ENCODE results near the gene CPA1. TPM values are rescaled to one million over a fixed set of nuclear protein-coding genes. Genes with fewer than 3 reads are reported as not detected.

Gene CPA1
- total RNA-seq, 2 donors from 2014 or later = not detected

- no peak overlapping the region for H3K9ac ChIP-seq (ENCODE audit: extremely low read depth, low read length, poor library complexity, severe bottlenecking)
- Mint-ChIP-seq H3K27ac (no peak overlapping the region), H3K4me1 (peaks cover 16% of the 10 kb centered on the region), H3K27me3 (ENCODE audit: insufficient read depth) (no peaks in the 10 kb centered on the region), H3K4me3 (no peak overlapping the region), H3K9me3 (no peaks in the 10 kb centered on the region), H3K36me3 (ENCODE audit: low read depth) (no peaks in the 10 kb centered on the region)
- H3K27me3 ChIP-seq (ENCODE audit: control insufficient read depth, insufficient read depth, low read length, poor library complexity, severe bottlenecking) = no peaks in the 10 kb centered on the region
- no peaks in the 10 kb centered on the region for H3K9me3 ChIP-seq (ENCODE audit: control insufficient read depth, low read length)
- no peaks in the 10 kb centered on the region for H3K36me3 ChIP-seq (ENCODE audit: control insufficient read depth, insufficient read depth, low read length)
- no peak overlapping the region for H3K27ac ChIP-seq (ENCODE audit: low read depth, low read length)
- WGBS, 2 experiments (ENCODE audit: insufficient coverage in 1 of 2, insufficient read length in 1 of 2) = 87 to 100% methylated on average over 2 of the region's 4 CpGs
- no peaks in the 10 kb centered on the region for H3K4me1 ChIP-seq (ENCODE audit: control insufficient read depth, insufficient read depth, low read length)
- no peak for DNase-seq
- no peak for TF ChIP-seq CTCF (conservative IDR thresholded peaks at IDR 0.05)
- no peak overlapping the region for H3K4me3 ChIP-seq (ENCODE audit: low read length)
Observed at GRCh38 chr7:130341882-130342281, 38.4 kb upstream of the CPA1 start.

GRCh38 chr7:130342701-130343380, 37.5 kb upstream of the CPA1 start:
- DNase-seq = no peak
- Histone ChIP-seq H3K9ac (ENCODE audit: extremely low read depth, low read length, poor library complexity, severe bottlenecking) (no peak overlapping the region), H3K27me3 (ENCODE audit: control insufficient read depth, insufficient read depth, low read length, poor library complexity, severe bottlenecking) (no peaks in the 10 kb centered on the region), H3K27ac (ENCODE audit: low read depth, low read length) (no peak overlapping the region), H3K36me3 (ENCODE audit: control insufficient read depth, insufficient read depth, low read length) (no peaks in the 10 kb centered on the region), H3K9me3 (ENCODE audit: control insufficient read depth, low read length) (no peaks in the 10 kb centered on the region), H3K4me3 (ENCODE audit: low read length) (no peak overlapping the region), H3K4me1 (ENCODE audit: control insufficient read depth, insufficient read depth, low read length) (no peaks in the 10 kb centered on the region)
- no peak overlapping the region for H3K4me3 Mint-ChIP-seq
- TF ChIP-seq CTCF (conservative IDR thresholded peaks at IDR 0.05) = no peak
- no peak overlapping the region for H3K27ac Mint-ChIP-seq
- 94 to 100% methylated on average over 2 to 3 of the region's 3 CpGs for WGBS, 2 experiments (ENCODE audit: insufficient coverage in 1 of 2, insufficient read length in 1 of 2)
- H3K36me3 Mint-ChIP-seq (ENCODE audit: low read depth) = no peaks in the 10 kb centered on the region
- H3K4me1 Mint-ChIP-seq = peaks cover 16% of the 10 kb centered on the region
- H3K27me3 Mint-ChIP-seq (ENCODE audit: insufficient read depth) = no peaks in the 10 kb centered on the region
- no peaks in the 10 kb centered on the region for H3K9me3 Mint-ChIP-seq

- Mint-ChIP-seq H3K4me1 (peaks cover 10% of the 10 kb centered on the region), H3K27ac (no peak within 1 kb of the TSS), H3K4me3 (no peak within 1 kb of the TSS), H3K36me3 (ENCODE audit: low read depth) (no peaks in the 10 kb centered on the region), H3K9me3 (no peaks in the 10 kb centered on the region), H3K27me3 (ENCODE audit: insufficient read depth) (peaks cover 1% of the 10 kb centered on the region)
- no peaks in the 10 kb centered on the region for H3K36me3 ChIP-seq (ENCODE audit: control insufficient read depth, insufficient read depth, low read length)
- H3K9me3 ChIP-seq (ENCODE audit: control insufficient read depth, low read length) = no peaks in the 10 kb centered on the region
- no peak for TF ChIP-seq CTCF (conservative IDR thresholded peaks at IDR 0.05)
- H3K9ac ChIP-seq (ENCODE audit: extremely low read depth, low read length, poor library complexity, severe bottlenecking) = no peak within 1 kb of the TSS
- H3K27me3 ChIP-seq (ENCODE audit: control insufficient read depth, insufficient read depth, low read length, poor library complexity, severe bottlenecking) = no peaks in the 10 kb centered on the region
- DNase-seq = no peak
- peak within 1 kb of the TSS; percentile 8 for H3K4me3 ChIP-seq (ENCODE audit: low read length)
- 93 to 100% methylated on average over 5 of the region's 5 CpGs for WGBS, 2 experiments (ENCODE audit: insufficient coverage in 1 of 2, insufficient read length in 1 of 2)
- no peaks in the 10 kb centered on the region for H3K4me1 ChIP-seq (ENCODE audit: control insufficient read depth, insufficient read depth, low read length)
- peak within 1 kb of the TSS; percentile 82 for H3K27ac ChIP-seq (ENCODE audit: low read depth, low read length)
Observed at GRCh38 chr7:130344271-130344866, 35.9 kb upstream of the CPA1 start, which contains the start of gene CPA5. Gene CPA5 (plus strand): TSS chr7:130344816. CDS start chr7:130346486, 1,670 bp downstream.

Data from endodermal cell (in vitro differentiated cells).